IMR-90 (cell line): ENCODE data around the gene KCNJ16.

Experiments used
- CTCF ChIP-seq: conservative IDR thresholded peaks from 2 replicates; pipeline ENCODE4 v1.5.1; 2012; ENCODE audit warnings: mild to moderate bottlenecking, low read depth, low read length, improper control_type of control experiment
- NFE2L2 ChIP-seq: fragments of 150-350 bp; IDR thresholded peaks from 2 replicates; pipeline ENCODE4 v1.6.1; 2016; ENCODE audit warnings: low read depth, mild to moderate bottlenecking, low read length
- POLR2A ChIP-seq: IDR thresholded peaks from 2 replicates; pipeline ENCODE4 v1.6.1; 2012; ENCODE audit warnings: mild to moderate bottlenecking, low read depth, low read length

- TF ChIP-seq POLR2A (no peak), CTCF (no peak), NFE2L2 (no peak)
Observed at GRCh38 chr17:70120425-70120824, 45.4 kb downstream of the KCNJ16 start.
